Neural cell (in vitro differentiated cells): Measurements from ENCODE around the gene USP15. TPM values are rescaled to one million over a fixed set of nuclear protein-coding genes. Genes with fewer than 3 reads are reported as not detected.

Source experiments
- H2AFZ ChIP-seq: fragments of 200-600, 300-800 bp; sonication (generic), shearing (Covaris generic); 2 replicates; pipeline ENCODE4 v1.6.0; 2014; ENCODE audit warnings: low read depth, mild to moderate bottlenecking, antibody characterized with exemption, low read length, moderate library complexity
- H3F3A ChIP-seq: fragments of 200-600 bp; shearing (Covaris generic); 2 replicates; pipeline ENCODE4 v1.6.1; 2016; ENCODE audit warnings: mild to moderate bottlenecking, moderate library complexity, mixed read lengths, antibody characterized with exemption, low read length; ENCODE audit not compliant: insufficient read depth, poor library complexity, severe bottlenecking
- H3K27ac ChIP-seq: fragments of 200-600, 300-800 bp; sonication (generic), shearing (Covaris generic); 2 replicates; pipeline ENCODE4 v1.5.1; 2014; ENCODE audit warnings: mild to moderate bottlenecking, low read length, moderate library complexity
- H3K27me3 ChIP-seq: fragments of 300-800, 200-600 bp; sonication (generic), shearing (Covaris generic); 2 replicates; pipeline ENCODE4 v1.6.0; 2014; ENCODE audit warnings: mild to moderate bottlenecking, low read depth, low read length, moderate library complexity; ENCODE audit not compliant: insufficient read depth
- H3K36me3 ChIP-seq: fragments of 300-800, 200-600 bp; sonication (generic), shearing (Covaris generic); 2 replicates; pipeline ENCODE4 v1.5.1; 2014; ENCODE audit warnings: mild to moderate bottlenecking, antibody characterized with exemption, low read length, moderate library complexity; ENCODE audit not compliant: insufficient read depth
- H3K4me2 ChIP-seq: fragments of 300-800, 200-600 bp; sonication (generic), shearing (Covaris generic); 2 replicates; pipeline ENCODE4 v1.6.0; 2014; ENCODE audit warnings: mild to moderate bottlenecking, low read length
- H3K4me3 ChIP-seq: fragments of 300-800, 200-600 bp; sonication (generic), shearing (Covaris generic); 2 replicates; pipeline ENCODE4 v1.5.1; 2014; ENCODE audit warnings: mild to moderate bottlenecking, low read length, moderate library complexity
- H3K79me2 ChIP-seq: fragments of 200-600 bp; shearing (Covaris generic); replicated peaks from 2 replicates; pipeline ENCODE4 v1.6.0; 2014; ENCODE audit warnings: mild to moderate bottlenecking, low read length, moderate library complexity; ENCODE audit not compliant: insufficient read depth
- H3K9ac ChIP-seq: fragments of 300-800, 200-600 bp; sonication (generic), shearing (Covaris generic); 2 replicates; pipeline ENCODE4 v1.6.1; 2016; ENCODE audit warnings: mild to moderate bottlenecking, low read length, mixed read lengths
- H3K9me2 ChIP-seq: fragments of 200-600 bp; shearing (Covaris generic); 2 replicates; pipeline ENCODE4 v1.6.1; 2016; ENCODE audit warnings: mild to moderate bottlenecking, low read length, mixed read lengths; ENCODE audit not compliant: insufficient read depth
- H3K9me3 ChIP-seq: fragments of 200-600, 300-800 bp; sonication (generic), shearing (Covaris generic); 2 replicates; pipeline ENCODE4 v1.6.1; 2016; ENCODE audit warnings: mild to moderate bottlenecking, mixed run types, low read length, moderate library complexity, mixed read lengths
- H4K20me1 ChIP-seq: fragments of 200-600 bp; shearing (Covaris generic); 2 replicates; pipeline ENCODE4 v1.6.1; 2016; ENCODE audit warnings: mild to moderate bottlenecking, mixed run types; ENCODE audit not compliant: insufficient read depth
- CTCF ChIP-seq: fragments of 450-650 bp; IDR thresholded peaks from 2 replicates; pipeline ENCODE4 v1.5.1; 2014; ENCODE audit warnings: antibody characterized with exemption, mild to moderate bottlenecking, moderate library complexity; ENCODE audit not compliant: poor library complexity, severe bottlenecking
- EP300 ChIP-seq: fragments of 450-650 bp; conservative IDR thresholded peaks from 2 replicates; pipeline ENCODE4 v1.6.1; 2014; ENCODE audit warnings: antibody characterized with exemption, mild to moderate bottlenecking, moderate library complexity; ENCODE audit not compliant: poor library complexity, severe bottlenecking
- EZH2 ChIP-seq: fragments of 200-600, 300-800 bp; shearing (Covaris generic), sonication (generic); IDR thresholded peaks from 2 replicates; pipeline ENCODE4 v1.6.1; 2014; ENCODE audit warnings: antibody characterized with exemption, low read length, borderline replicate concordance, mild to moderate bottlenecking; ENCODE audit not compliant: insufficient read depth, poor library complexity, severe bottlenecking
- MXI1 ChIP-seq: fragments of 450-650 bp; conservative IDR thresholded peaks from 2 replicates; pipeline ENCODE4 v1.6.1; 2014; ENCODE audit warnings: antibody characterized with exemption, mild to moderate bottlenecking; ENCODE audit not compliant: poor library complexity, severe bottlenecking
- POLR2AphosphoS5 ChIP-seq: IDR thresholded peaks from 2 replicates; pipeline ENCODE4 v1.6.1; 2012
- RAD21 ChIP-seq: fragments of 450-650 bp; conservative IDR thresholded peaks from 2 replicates; pipeline ENCODE4 v1.6.1; 2014; ENCODE audit warnings: antibody characterized with exemption, mild to moderate bottlenecking, moderate library complexity
- REST ChIP-seq: IDR thresholded peaks from 2 replicates; pipeline ENCODE4 v1.6.1; 2012; ENCODE audit warnings: borderline replicate concordance
- SMC3 ChIP-seq: fragments of 450-650 bp; conservative IDR thresholded peaks from 2 replicates; pipeline ENCODE4 v1.6.1; 2014; ENCODE audit warnings: antibody characterized with exemption, mild to moderate bottlenecking, moderate library complexity; ENCODE audit not compliant: poor library complexity
- TAF1 ChIP-seq: IDR thresholded peaks from 2 replicates; pipeline ENCODE4 v1.6.1; 2012; ENCODE audit warnings: low read depth
- polyA plus RNA-seq: library from polyadenylated mRNA; depleted of rRNA; stranded (reverse); fragments of >200 nt; gene quantifications from 2 replicates; pipeline ENCODE4 v1.2.3, GENCODE V29; 2014

USP15 gene
- polyA plus RNA-seq, 1 donor from 2014 or later = 113 TPM

GRCh38 chr12:62331306-62331705 is 71.1 kb downstream of the USP15 start:
- no peak overlapping the region for H3K27ac ChIP-seq
- no peak overlapping the region for H3K4me2 ChIP-seq
- no peaks in the 10 kb centered on the region for H4K20me1 ChIP-seq
- no peak overlapping the region for H2AFZ ChIP-seq
- no peaks in the 10 kb centered on the region for H3K79me2 ChIP-seq
- no peaks in the 10 kb centered on the region for H3F3A ChIP-seq
- H3K9ac ChIP-seq = no peak overlapping the region
- H3K36me3 ChIP-seq = no peaks in the 10 kb centered on the region
- H3K9me2 ChIP-seq = no peaks in the 10 kb centered on the region
- H3K27me3 ChIP-seq = no peaks in the 10 kb centered on the region
- no peak overlapping the region for H3K4me3 ChIP-seq
- H3K9me3 ChIP-seq = no peaks in the 10 kb centered on the region
- no peak for TF ChIP-seq MXI1
- no peak for TF ChIP-seq SMC3
- no peak for TF ChIP-seq POLR2AphosphoS5
- TF ChIP-seq EP300 = no peak
- TF ChIP-seq EZH2 = no peak
- TF ChIP-seq CTCF = no peak
- no peak for TF ChIP-seq TAF1
- no peak for TF ChIP-seq REST
- TF ChIP-seq RAD21 = no peak

GRCh38 chr12:62332598-62332997 is 72.4 kb downstream of the USP15 start:
- Histone ChIP-seq H3K4me2 (no peak overlapping the region), H3K36me3 (no peaks in the 10 kb centered on the region), H3K79me2 (no peaks in the 10 kb centered on the region), H3K9me3 (no peaks in the 10 kb centered on the region), H3K9me2 (no peaks in the 10 kb centered on the region), H3K9ac (no peak overlapping the region), H2AFZ (no peak overlapping the region), H3F3A (no peaks in the 10 kb centered on the region), H3K4me3 (no peak overlapping the region), H3K27ac (no peak overlapping the region), H4K20me1 (no peaks in the 10 kb centered on the region), H3K27me3 (no peaks in the 10 kb centered on the region)
- TF ChIP-seq EP300 = no peak

- no peaks in the 10 kb centered on the region for H3K36me3 ChIP-seq
- TF ChIP-seq RAD21 = no peak
- no peak for TF ChIP-seq REST
- no peak for TF ChIP-seq TAF1
- TF ChIP-seq MXI1 = no peak
- no peak for TF ChIP-seq CTCF
- TF ChIP-seq POLR2AphosphoS5 = no peak
- TF ChIP-seq EZH2 = no peak
- no peak for TF ChIP-seq EP300
- no peak for TF ChIP-seq SMC3
- H3K9me2 ChIP-seq = no peaks in the 10 kb centered on the region
- no peaks in the 10 kb centered on the region for H3K79me2 ChIP-seq
- no peaks in the 10 kb centered on the region for H4K20me1 ChIP-seq
- no peak overlapping the region for H2AFZ ChIP-seq
- no peak overlapping the region for H3K27ac ChIP-seq
- H3K27me3 ChIP-seq = no peaks in the 10 kb centered on the region
- H3K4me3 ChIP-seq = no peak overlapping the region
- H3K9me3 ChIP-seq = no peaks in the 10 kb centered on the region
- H3K4me2 ChIP-seq = no peak overlapping the region
- no peak overlapping the region for H3K9ac ChIP-seq
- no peaks in the 10 kb centered on the region for H3F3A ChIP-seq
Observed at GRCh38 chr12:62335057-62335456, 74.9 kb downstream of the USP15 start.
